HepG2 (cell line): Measurements from ENCODE around the gene ISG20. TPM values are rescaled to one million over a fixed set of nuclear protein-coding genes. Genes with fewer than 3 reads are reported as not detected.

Experiments
- DMAP1 ChIP-seq: IDR thresholded peaks from 2 replicates; pipeline ENCODE4 v1.6.1; 2016
- ESRRA ChIP-seq: sonication (generic); formaldehyde crosslinking; IDR thresholded peaks from 2 replicates; pipeline ENCODE4 v1.5.1; 2020; ENCODE audit warnings: mild to moderate bottlenecking, low read depth, missing genetic modification reagents
- FOXK1 ChIP-seq: sonication (generic); formaldehyde crosslinking; IDR thresholded peaks from 2 replicates; pipeline ENCODE4 v1.4.0; 2020; ENCODE audit warnings: low read depth, missing genetic modification reagents, borderline replicate concordance
- KLF6 ChIP-seq: IDR thresholded peaks from 2 replicates; pipeline ENCODE4 v1.8.0; 2016; ENCODE audit warnings: missing biosample characterization, missing genetic modification reagents
- REPIN1 ChIP-seq: sonication (generic); formaldehyde crosslinking; IDR thresholded peaks from 2 replicates; pipeline ENCODE4 v1.8.0; 2022; ENCODE audit warnings: missing genetic modification reagents, low read depth, mild to moderate bottlenecking, borderline replicate concordance
- SIN3A ChIP-seq: IDR thresholded peaks from 2 replicates; pipeline ENCODE4 v1.6.1; 2011; ENCODE audit warnings: low read depth, mild to moderate bottlenecking, control low read depth, low read length, borderline replicate concordance
- SOX5 ChIP-seq: IDR thresholded peaks from 2 replicates; pipeline ENCODE4 v1.6.1; 2016; ENCODE audit warnings: borderline replicate concordance
- ZBED4 ChIP-seq: sonication (generic); formaldehyde crosslinking; IDR thresholded peaks from 2 replicates; pipeline ENCODE4 v1.4.0; 2020; ENCODE audit warnings: missing genetic modification reagents, borderline replicate concordance
- ZFP41 ChIP-seq: sonication (generic); formaldehyde crosslinking; IDR thresholded peaks from 2 replicates; pipeline ENCODE4 v1.4.0; 2020; ENCODE audit warnings: mild to moderate bottlenecking, missing genetic modification reagents, borderline replicate concordance
- ZNF292 ChIP-seq: sonication (generic); formaldehyde crosslinking; IDR thresholded peaks from 2 replicates; pipeline ENCODE4 v1.8.1; 2022; ENCODE audit warnings: mild to moderate bottlenecking, low read depth, missing genetic modification reagents, borderline replicate concordance
- ZNF350 ChIP-seq: sonication (generic); formaldehyde crosslinking; IDR thresholded peaks from 2 replicates; pipeline ENCODE4 v1.4.0; 2020; ENCODE audit warnings: mild to moderate bottlenecking, low read depth, missing genetic modification reagents, borderline replicate concordance
- ZNF530 ChIP-seq: sonication (generic); formaldehyde crosslinking; IDR thresholded peaks from 2 replicates; pipeline ENCODE4 v1.5.0; 2020; ENCODE audit warnings: low read depth, mild to moderate bottlenecking, missing genetic modification reagents
- polyA plus RNA-seq, 8 experiments: library from polyadenylated mRNA; depleted of rRNA in 3 of 8; stranded (reverse) in 7 of 8; unstranded in 1 of 8; fragments of >200 nt; fragmentation: Illumina TruSeq in 4 of 8; extraction: Trizol in 4 of 8; gene quantifications; 2 replicates each; pipeline versions ENCODE4 v1.2.1 to v1.2.3, GENCODE V29; 2011 to 2016; ENCODE audit warnings: low read depth in 4 of 8, missing spikeins in 1 of 8, mixed read lengths in 1 of 8; ENCODE audit not compliant: insufficient read depth in 1 of 8
- total RNA-seq, 5 experiments: library from RNA; depleted of rRNA; stranded (reverse); fragments of >200 nt; fragmentation: Illumina TruSeq; extraction: Trizol; gene quantifications; 2 replicates each; pipeline ENCODE4 v1.2.3, GENCODE V29; 2016; ENCODE audit warnings: low read depth in 1 of 5
- TF ChIP-seq, protein P1 (sequence below): IDR thresholded peaks from 2 replicates; pipeline ENCODE4 v1.4.0; 2020; ENCODE audit warnings: mild to moderate bottlenecking, missing genetic modification reagents
- TF ChIP-seq, protein P2 (sequence below): sonication (generic); formaldehyde crosslinking; IDR thresholded peaks from 2 replicates; pipeline ENCODE4 v1.5.1; 2020; ENCODE audit warnings: mild to moderate bottlenecking, missing genetic modification reagents, moderate library complexity
- TF ChIP-seq, protein P3 (sequence below): sonication (generic); formaldehyde crosslinking; IDR thresholded peaks from 2 replicates; pipeline ENCODE4 v1.5.1; 2020; ENCODE audit warnings: missing genetic modification reagents, mild to moderate bottlenecking, borderline replicate concordance

ISG20 gene
- total and polyA plus RNA-seq, 2 of the 13 experiments (the other 11 are each of a cell fraction or from before 2014, with no cell fraction given) = 6.3 to 31.5 TPM

DNA sequence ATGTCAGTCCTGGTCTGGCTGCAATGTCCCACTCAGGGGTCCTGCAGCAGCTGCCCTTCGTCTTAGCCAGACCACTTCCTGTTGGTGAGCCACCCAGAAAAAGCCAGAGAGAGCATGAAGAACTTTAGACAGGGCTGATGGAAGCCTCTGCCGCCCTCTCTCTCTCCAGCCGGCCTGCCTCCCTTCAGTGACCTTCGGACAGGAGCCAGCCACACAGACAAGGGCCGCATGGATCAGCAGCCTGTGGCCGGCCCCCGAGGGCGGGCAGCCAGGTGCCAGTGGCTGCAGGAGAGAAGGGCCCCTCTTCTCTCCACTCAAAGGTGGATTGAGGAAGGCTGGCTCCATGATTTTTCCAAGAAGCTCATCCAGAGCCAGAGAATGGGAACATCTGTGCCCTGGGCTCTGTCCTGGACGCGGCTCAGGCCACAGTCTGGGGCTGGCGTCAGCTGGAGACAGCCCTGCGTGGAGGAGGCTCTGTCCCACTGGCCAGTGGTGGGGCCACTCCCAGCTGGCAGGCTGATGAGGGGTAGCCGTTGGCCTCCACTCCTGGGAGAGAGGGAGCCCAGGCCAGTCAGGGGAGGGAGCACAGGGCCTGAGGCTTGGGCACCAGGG is 42.9 kb downstream of the ISG20 start (continued):
- peak; percentile 99 for TF ChIP-seq ZNF292 (CRISPR knock-in tag)
- peak; percentile 48; the same call in 1 of the 2 replicates for TF ChIP-seq REPIN1 (CRISPR knock-in tag)
- TF ChIP-seq ZBED4 (CRISPR knock-in tag) = no peak
- TF ChIP-seq, protein P1, sequence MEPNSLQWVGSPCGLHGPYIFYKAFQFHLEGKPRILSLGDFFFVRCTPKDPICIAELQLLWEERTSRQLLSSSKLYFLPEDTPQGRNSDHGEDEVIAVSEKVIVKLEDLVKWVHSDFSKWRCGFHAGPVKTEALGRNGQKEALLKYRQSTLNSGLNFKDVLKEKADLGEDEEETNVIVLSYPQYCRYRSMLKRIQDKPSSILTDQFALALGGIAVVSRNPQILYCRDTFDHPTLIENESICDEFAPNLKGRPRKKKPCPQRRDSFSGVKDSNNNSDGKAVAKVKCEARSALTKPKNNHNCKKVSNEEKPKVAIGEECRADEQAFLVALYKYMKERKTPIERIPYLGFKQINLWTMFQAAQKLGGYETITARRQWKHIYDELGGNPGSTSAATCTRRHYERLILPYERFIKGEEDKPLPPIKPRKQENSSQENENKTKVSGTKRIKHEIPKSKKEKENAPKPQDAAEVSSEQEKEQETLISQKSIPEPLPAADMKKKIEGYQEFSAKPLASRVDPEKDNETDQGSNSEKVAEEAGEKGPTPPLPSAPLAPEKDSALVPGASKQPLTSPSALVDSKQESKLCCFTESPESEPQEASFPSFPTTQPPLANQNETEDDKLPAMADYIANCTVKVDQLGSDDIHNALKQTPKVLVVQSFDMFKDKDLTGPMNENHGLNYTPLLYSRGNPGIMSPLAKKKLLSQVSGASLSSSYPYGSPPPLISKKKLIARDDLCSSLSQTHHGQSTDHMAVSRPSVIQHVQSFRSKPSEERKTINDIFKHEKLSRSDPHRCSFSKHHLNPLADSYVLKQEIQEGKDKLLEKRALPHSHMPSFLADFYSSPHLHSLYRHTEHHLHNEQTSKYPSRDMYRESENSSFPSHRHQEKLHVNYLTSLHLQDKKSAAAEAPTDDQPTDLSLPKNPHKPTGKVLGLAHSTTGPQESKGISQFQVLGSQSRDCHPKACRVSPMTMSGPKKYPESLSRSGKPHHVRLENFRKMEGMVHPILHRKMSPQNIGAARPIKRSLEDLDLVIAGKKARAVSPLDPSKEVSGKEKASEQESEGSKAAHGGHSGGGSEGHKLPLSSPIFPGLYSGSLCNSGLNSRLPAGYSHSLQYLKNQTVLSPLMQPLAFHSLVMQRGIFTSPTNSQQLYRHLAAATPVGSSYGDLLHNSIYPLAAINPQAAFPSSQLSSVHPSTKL (CRISPR knock-in tag) = 0 out of 2 replicates have a peak, but pooled peaks have one; percentile 26
- TF ChIP-seq SOX5 (CRISPR knock-in tag) = peak; percentile 32; the same call in 1 of the 2 replicates
- no peak for TF ChIP-seq FOXK1 (CRISPR knock-in tag)
- no peak for TF ChIP-seq KLF6
- TF ChIP-seq, protein P2, sequence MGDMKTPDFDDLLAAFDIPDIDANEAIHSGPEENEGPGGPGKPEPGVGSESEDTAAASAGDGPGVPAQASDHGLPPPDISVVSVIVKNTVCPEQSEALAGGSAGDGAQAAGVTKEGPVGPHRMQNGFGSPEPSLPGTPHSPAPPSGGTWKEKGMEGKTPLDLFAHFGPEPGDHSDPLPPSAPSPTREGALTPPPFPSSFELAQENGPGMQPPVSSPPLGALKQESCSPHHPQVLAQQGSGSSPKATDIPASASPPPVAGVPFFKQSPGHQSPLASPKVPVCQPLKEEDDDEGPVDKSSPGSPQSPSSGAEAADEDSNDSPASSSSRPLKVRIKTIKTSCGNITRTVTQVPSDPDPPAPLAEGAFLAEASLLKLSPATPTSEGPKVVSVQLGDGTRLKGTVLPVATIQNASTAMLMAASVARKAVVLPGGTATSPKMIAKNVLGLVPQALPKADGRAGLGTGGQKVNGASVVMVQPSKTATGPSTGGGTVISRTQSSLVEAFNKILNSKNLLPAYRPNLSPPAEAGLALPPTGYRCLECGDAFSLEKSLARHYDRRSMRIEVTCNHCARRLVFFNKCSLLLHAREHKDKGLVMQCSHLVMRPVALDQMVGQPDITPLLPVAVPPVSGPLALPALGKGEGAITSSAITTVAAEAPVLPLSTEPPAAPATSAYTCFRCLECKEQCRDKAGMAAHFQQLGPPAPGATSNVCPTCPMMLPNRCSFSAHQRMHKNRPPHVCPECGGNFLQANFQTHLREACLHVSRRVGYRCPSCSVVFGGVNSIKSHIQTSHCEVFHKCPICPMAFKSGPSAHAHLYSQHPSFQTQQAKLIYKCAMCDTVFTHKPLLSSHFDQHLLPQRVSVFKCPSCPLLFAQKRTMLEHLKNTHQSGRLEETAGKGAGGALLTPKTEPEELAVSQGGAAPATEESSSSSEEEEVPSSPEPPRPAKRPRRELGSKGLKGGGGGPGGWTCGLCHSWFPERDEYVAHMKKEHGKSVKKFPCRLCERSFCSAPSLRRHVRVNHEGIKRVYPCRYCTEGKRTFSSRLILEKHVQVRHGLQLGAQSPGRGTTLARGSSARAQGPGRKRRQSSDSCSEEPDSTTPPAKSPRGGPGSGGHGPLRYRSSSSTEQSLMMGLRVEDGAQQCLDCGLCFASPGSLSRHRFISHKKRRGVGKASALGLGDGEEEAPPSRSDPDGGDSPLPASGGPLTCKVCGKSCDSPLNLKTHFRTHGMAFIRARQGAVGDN (CRISPR knock-in tag) = peak; percentile 93
- peak; percentile 65; the same call in 1 of the 2 replicates for TF ChIP-seq ZNF350 (CRISPR knock-in tag)
- TF ChIP-seq DMAP1 (CRISPR knock-in tag) = peak; percentile 65; the same call in 1 of the 2 replicates
- TF ChIP-seq ESRRA (CRISPR knock-in tag) = no peak; the same call in 1 of the 2 replicates
- TF ChIP-seq ZNF530 = no peak
- TF ChIP-seq, protein P3, sequence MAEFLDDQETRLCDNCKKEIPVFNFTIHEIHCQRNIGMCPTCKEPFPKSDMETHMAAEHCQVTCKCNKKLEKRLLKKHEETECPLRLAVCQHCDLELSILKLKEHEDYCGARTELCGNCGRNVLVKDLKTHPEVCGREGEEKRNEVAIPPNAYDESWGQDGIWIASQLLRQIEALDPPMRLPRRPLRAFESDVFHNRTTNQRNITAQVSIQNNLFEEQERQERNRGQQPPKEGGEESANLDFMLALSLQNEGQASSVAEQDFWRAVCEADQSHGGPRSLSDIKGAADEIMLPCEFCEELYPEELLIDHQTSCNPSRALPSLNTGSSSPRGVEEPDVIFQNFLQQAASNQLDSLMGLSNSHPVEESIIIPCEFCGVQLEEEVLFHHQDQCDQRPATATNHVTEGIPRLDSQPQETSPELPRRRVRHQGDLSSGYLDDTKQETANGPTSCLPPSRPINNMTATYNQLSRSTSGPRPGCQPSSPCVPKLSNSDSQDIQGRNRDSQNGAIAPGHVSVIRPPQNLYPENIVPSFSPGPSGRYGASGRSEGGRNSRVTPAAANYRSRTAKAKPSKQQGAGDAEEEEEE = no peak
- no peak for TF ChIP-seq ZFP41 (CRISPR knock-in tag)
- TF ChIP-seq SIN3A = no peak
